ENCODE data around the gene MAN1A1. TPM values are rescaled to one million over a fixed set of nuclear protein-coding genes. Genes with fewer than 3 reads are reported as not detected.
A peak's percentile ranks its signal among the peaks of the same experiment; 100 is the strongest.

The MAN1A1 gene
- polyA plus RNA-seq, 3 donors: 11.0 to 20.4 (median 16.1) TPM

GRCh38 chr6:119280668-119281067 lies 68.9 kb downstream of the MAN1A1 start:
- peak overlapping the region in 3 of 7 donors; percentile 32 to 63 (median 61) for H3K27ac Mint-ChIP-seq

GRCh38 chr6:119280080-119280479 lies 69.5 kb downstream of the MAN1A1 start:
- no peak for DNase-seq
- H3K4me3 Mint-ChIP-seq: no peak overlapping the region
- Histone ChIP-seq H3K27ac (ENCODE audit: low read depth in 1 of 2, low read length in 2 of 2) (no peak overlapping the region), H3K36me3 (replicated peaks in 1 of 2; ENCODE audit: control insufficient read depth in 1 of 2, insufficient read depth in 2 of 2, low read length in 2 of 2) (peaks cover 0 to 5% of the 10 kb centered on the region in 2 donors), H2AFZ (ENCODE audit: insufficient read depth, low read depth, low read length, poor library complexity, severe bottlenecking) (no peak overlapping the region), H3K4me1 (ENCODE audit: control insufficient read depth in 1 of 2, insufficient read depth in 2 of 2, low read length in 2 of 2) (no peaks in the 10 kb centered on the region), H3K79me2 (ENCODE audit: insufficient read depth, low read length) (no peaks in the 10 kb centered on the region), H4K20me1 (ENCODE audit: insufficient read depth, low read length) (no peaks in the 10 kb centered on the region), H3K4me2 (replicated peaks; ENCODE audit: extremely low read depth, low read length, poor library complexity, severe bottlenecking) (no peak overlapping the region), H3K27me3 (ENCODE audit: control insufficient read depth in 2 of 2, insufficient read depth in 2 of 2, low read length in 2 of 2) (no peaks in the 10 kb centered on the region), H3K9ac (ENCODE audit: insufficient read depth, low read length, poor library complexity, severe bottlenecking) (no peak overlapping the region), H3K9me3 (replicated peaks in 1 of 2; ENCODE audit: control insufficient read depth in 1 of 2, insufficient read depth in 1 of 2, low read length in 2 of 2) (no peaks in the 10 kb centered on the region), H3K4me3 (replicated peaks in 1 of 3; ENCODE audit: low read depth in 2 of 3, low read length in 3 of 3) (no peak overlapping the region)
- WGBS (ENCODE audit: insufficient coverage): no CpG with 5 or more reads among the region's 1 CpG
- no peaks in the 10 kb centered on the region for H3K27me3 Mint-ChIP-seq (ENCODE audit: low read depth in 3 of 3)
- peaks cover 0 to 3% (median 0%) of the 10 kb centered on the region in 7 donors for H3K9me3 Mint-ChIP-seq
- no peaks in the 10 kb centered on the region for H3K4me1 Mint-ChIP-seq
- intact Hi-C loops (cut with micrococcal nuclease): no loop called here
- no peak for TF ChIP-seq CTCF (IDR thresholded peaks at IDR 0.05)
- peaks cover 12 to 17% of the 10 kb centered on the region in 2 donors for H3K36me3 Mint-ChIP-seq
- no peak overlapping the region for H3K27ac Mint-ChIP-seq

More at GRCh38 chr6:119280668-119281067, 68.9 kb downstream of the MAN1A1 start:
- H3K27ac ChIP-seq (ENCODE audit: low read depth in 1 of 2, low read length in 2 of 2): no peak overlapping the region
- peaks cover 0 to 5% of the 10 kb centered on the region in 2 donors for H3K36me3 ChIP-seq (replicated peaks in 1 of 2; ENCODE audit: control insufficient read depth in 1 of 2, insufficient read depth in 2 of 2, low read length in 2 of 2)
- no peaks in the 10 kb centered on the region for H4K20me1 ChIP-seq (ENCODE audit: insufficient read depth, low read length)
- no peaks in the 10 kb centered on the region for H3K27me3 ChIP-seq (ENCODE audit: control insufficient read depth in 2 of 2, insufficient read depth in 2 of 2, low read length in 2 of 2)
- no peaks in the 10 kb centered on the region for H3K9me3 ChIP-seq (replicated peaks in 1 of 2; ENCODE audit: control insufficient read depth in 1 of 2, insufficient read depth in 1 of 2, low read length in 2 of 2)
- no peaks in the 10 kb centered on the region for H3K4me1 ChIP-seq (ENCODE audit: control insufficient read depth in 1 of 2, insufficient read depth in 2 of 2, low read length in 2 of 2)
- H3K4me1 Mint-ChIP-seq: no peaks in the 10 kb centered on the region
- H3K4me2 ChIP-seq (replicated peaks; ENCODE audit: extremely low read depth, low read length, poor library complexity, severe bottlenecking): no peak overlapping the region
- no peaks in the 10 kb centered on the region for H3K9me3 Mint-ChIP-seq
- H3K4me3 ChIP-seq (replicated peaks in 1 of 3; ENCODE audit: low read depth in 2 of 3, low read length in 3 of 3): no peak overlapping the region
- no peaks in the 10 kb centered on the region for H3K79me2 ChIP-seq (ENCODE audit: insufficient read depth, low read length)
- H2AFZ ChIP-seq (ENCODE audit: insufficient read depth, low read depth, low read length, poor library complexity, severe bottlenecking): no peak overlapping the region
- TF ChIP-seq CTCF (IDR thresholded peaks at IDR 0.05): no peak
- peaks cover 9 to 17% of the 10 kb centered on the region in 2 donors for H3K36me3 Mint-ChIP-seq
- WGBS (ENCODE audit: insufficient coverage): no CpG with 5 or more reads among the region's 2 CpGs
- intact Hi-C loops (cut with micrococcal nuclease): no loop called here
- no peak overlapping the region for H3K9ac ChIP-seq (ENCODE audit: insufficient read depth, low read length, poor library complexity, severe bottlenecking)
- H3K27me3 Mint-ChIP-seq (ENCODE audit: low read depth in 3 of 3): no peaks in the 10 kb centered on the region
- DNase-seq: no peak
- no peak overlapping the region for H3K4me3 Mint-ChIP-seq

Measured in CD14-positive monocyte (primary cell).